DMS53 treated with DMSO at 0.1 percent for 48 hours (cell line): ENCODE results near the gene ASXL3.

ENCODE experiments used
- DNase-seq: peaks from one replicate; lab custom pipeline; 2025; ENCODE audit not compliant: unreplicated experiment; lab: John Stamatoyannopoulos, UW

Gene ASXL3

GRCh38 chr18:33577685-33578517, at the start of gene ASXL3:
Gene ASXL3 (plus strand): TSS chr18:33578219. CDS start chr18:33578632, 413 bp downstream.
- DNase-seq: peak; percentile 57

GRCh38 chr18:33532978-33533377, 45.0 kb upstream of the ASXL3 start:
- DNase-seq: no peak

GRCh38 chr18:33536904-33537303, 41.1 kb upstream of the ASXL3 start:
- DNase-seq: no peak

GRCh38 chr18:33538418-33539042, 39.5 kb upstream of the ASXL3 start:
- no peak for DNase-seq

- no peak for DNase-seq
Measured at GRCh38 chr18:33540392-33540791, 37.6 kb upstream of the ASXL3 start.

- DNase-seq: no peak
Measured at GRCh38 chr18:33541316-33541715, 36.7 kb upstream of the ASXL3 start.

- no peak for DNase-seq
Measured at GRCh38 chr18:33556846-33557245, 21.2 kb upstream of the ASXL3 start.

GRCh38 chr18:33557706-33558105, 20.3 kb upstream of the ASXL3 start:
- DNase-seq: no peak

GRCh38 chr18:33558529-33558928, 19.5 kb upstream of the ASXL3 start:
- DNase-seq: no peak

GRCh38 chr18:33560686-33561370, 17.2 kb upstream of the ASXL3 start:
- DNase-seq: peak; percentile 40

GRCh38 chr18:33562741-33563140, 15.3 kb upstream of the ASXL3 start:
- DNase-seq: no peak

- no peak for DNase-seq
Measured at GRCh38 chr18:33567705-33568104, 10.3 kb upstream of the ASXL3 start.

- DNase-seq: no peak
Measured at GRCh38 chr18:33571998-33572787, 5.8 kb upstream of the ASXL3 start.

- DNase-seq: no peak
Measured at GRCh38 chr18:33573193-33573592, 4.8 kb upstream of the ASXL3 start.

GRCh38 chr18:33575451-33575850, 2.6 kb upstream of the ASXL3 start:
- no peak for DNase-seq

- no peak for DNase-seq
Measured at GRCh38 chr18:33576999-33577646, 896 bp upstream of the ASXL3 start.

- DNase-seq: peak; percentile 22
Measured at GRCh38 chr18:33578518-33579348, 714 bp downstream of the ASXL3 start.

- DNase-seq: peak; percentile 44
Measured at GRCh38 chr18:33579349-33580215, 1.6 kb downstream of the ASXL3 start.

GRCh38 chr18:33580546-33580945, 2.5 kb downstream of the ASXL3 start:
- no peak for DNase-seq
